ENCODE measurements around the gene IRF2BPL.

GRCh38 chr14:77044783-77045237, 16.3 kb upstream of the IRF2BPL start:
- TF ChIP-seq, protein P1, sequence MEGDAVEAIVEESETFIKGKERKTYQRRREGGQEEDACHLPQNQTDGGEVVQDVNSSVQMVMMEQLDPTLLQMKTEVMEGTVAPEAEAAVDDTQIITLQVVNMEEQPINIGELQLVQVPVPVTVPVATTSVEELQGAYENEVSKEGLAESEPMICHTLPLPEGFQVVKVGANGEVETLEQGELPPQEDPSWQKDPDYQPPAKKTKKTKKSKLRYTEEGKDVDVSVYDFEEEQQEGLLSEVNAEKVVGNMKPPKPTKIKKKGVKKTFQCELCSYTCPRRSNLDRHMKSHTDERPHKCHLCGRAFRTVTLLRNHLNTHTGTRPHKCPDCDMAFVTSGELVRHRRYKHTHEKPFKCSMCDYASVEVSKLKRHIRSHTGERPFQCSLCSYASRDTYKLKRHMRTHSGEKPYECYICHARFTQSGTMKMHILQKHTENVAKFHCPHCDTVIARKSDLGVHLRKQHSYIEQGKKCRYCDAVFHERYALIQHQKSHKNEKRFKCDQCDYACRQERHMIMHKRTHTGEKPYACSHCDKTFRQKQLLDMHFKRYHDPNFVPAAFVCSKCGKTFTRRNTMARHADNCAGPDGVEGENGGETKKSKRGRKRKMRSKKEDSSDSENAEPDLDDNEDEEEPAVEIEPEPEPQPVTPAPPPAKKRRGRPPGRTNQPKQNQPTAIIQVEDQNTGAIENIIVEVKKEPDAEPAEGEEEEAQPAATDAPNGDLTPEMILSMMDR (IDR thresholded peaks at IDR 0.05), result no peak
- TF ChIP-seq POLR2A (IDR thresholded peaks at IDR 0.05), result no peak
- TF ChIP-seq POLR2AphosphoS5 (IDR thresholded peaks at IDR 0.05), result peak; percentile 39 to 80 (median 61)
